ENCODE data around the gene NOC4L.

NOC4L gene

GRCh38 chr12:132172619-132173018 is 28.4 kb downstream of the NOC4L start:
- Histone ChIP-seq H3K27ac (no peak overlapping the region), H3K27me3 (peaks cover 20% of the 10 kb centered on the region; the same call in 1 of the 2 replicates), H3K4me1 (peaks cover 96% of the 10 kb centered on the region), H3K36me3 (no peaks in the 10 kb centered on the region), H4K20me1 (0 out of 2 replicates have a peak, but pooled peaks cover 12% of the 10 kb centered on the region), H3K9me3 (no peaks in the 10 kb centered on the region), H3K4me2 (peak overlapping the region; percentile 94), H3K9ac (peak overlapping the region; percentile 45; the same call in 1 of the 2 replicates), H3K4me3 (no peak overlapping the region; the same call in 1 of the 2 replicates)
- no peak for TF ChIP-seq Cebpa-rat (IDR thresholded peaks at IDR 0.05)

DNA sequence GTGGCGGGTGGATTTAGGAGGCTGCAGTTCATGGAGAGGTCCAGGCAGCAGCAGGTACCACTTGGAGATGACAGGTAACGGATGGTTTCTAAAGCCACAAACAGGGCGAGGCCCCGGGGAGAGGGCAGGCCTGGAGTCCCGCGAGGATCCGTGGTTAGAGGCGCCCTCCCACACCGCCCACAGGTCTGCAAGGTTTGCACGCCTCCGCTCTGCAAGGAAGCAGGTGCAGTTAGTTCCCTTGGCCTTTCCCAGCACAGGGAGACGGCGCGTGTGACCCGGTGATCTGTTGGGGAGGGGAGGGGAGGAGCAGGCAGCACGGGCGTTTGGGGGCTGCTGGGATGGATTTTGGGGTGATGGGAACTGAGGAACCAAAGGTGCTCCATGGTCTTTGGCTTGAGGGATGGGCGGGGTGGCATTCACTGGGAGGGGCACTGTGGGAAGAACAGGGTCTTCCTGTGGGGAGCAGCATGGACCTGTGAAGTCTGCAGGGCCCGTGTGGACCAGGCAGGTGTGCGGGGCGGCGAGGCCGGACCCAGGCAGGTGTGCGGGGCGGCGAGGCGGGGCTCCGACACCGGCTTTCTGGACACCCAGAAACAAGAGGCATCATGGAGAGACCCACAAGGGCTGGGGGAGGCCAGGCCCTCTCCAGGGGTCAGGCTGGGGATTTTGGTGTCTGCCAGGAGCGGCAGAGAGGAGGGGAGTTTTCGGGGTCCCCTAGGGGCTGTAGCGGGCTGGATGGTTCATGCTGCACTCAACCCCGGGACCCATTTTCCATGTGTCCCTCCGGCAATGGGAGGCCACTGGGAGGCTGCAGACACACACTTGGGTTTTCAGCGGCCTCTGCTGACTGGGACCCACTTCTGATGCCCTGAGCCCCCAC is 29.1 kb downstream of the NOC4L start:
- Histone ChIP-seq H3K4me2 (peak overlapping the region; percentile 94), H3K4me1 (peaks cover 96% of the 10 kb centered on the region), H3K9me3 (no peaks in the 10 kb centered on the region), H3K27ac (no peak overlapping the region), H3K27me3 (peaks cover 20% of the 10 kb centered on the region; the same call in 1 of the 2 replicates), H3K9ac (peak overlapping the region; percentile 45; the same call in 1 of the 2 replicates), H3K36me3 (no peaks in the 10 kb centered on the region), H3K4me3 (no peak overlapping the region; the same call in 1 of the 2 replicates), H4K20me1 (0 out of 2 replicates have a peak, but pooled peaks cover 12% of the 10 kb centered on the region)
- no peak for TF ChIP-seq Cebpa-rat (IDR thresholded peaks at IDR 0.05)

DNA sequence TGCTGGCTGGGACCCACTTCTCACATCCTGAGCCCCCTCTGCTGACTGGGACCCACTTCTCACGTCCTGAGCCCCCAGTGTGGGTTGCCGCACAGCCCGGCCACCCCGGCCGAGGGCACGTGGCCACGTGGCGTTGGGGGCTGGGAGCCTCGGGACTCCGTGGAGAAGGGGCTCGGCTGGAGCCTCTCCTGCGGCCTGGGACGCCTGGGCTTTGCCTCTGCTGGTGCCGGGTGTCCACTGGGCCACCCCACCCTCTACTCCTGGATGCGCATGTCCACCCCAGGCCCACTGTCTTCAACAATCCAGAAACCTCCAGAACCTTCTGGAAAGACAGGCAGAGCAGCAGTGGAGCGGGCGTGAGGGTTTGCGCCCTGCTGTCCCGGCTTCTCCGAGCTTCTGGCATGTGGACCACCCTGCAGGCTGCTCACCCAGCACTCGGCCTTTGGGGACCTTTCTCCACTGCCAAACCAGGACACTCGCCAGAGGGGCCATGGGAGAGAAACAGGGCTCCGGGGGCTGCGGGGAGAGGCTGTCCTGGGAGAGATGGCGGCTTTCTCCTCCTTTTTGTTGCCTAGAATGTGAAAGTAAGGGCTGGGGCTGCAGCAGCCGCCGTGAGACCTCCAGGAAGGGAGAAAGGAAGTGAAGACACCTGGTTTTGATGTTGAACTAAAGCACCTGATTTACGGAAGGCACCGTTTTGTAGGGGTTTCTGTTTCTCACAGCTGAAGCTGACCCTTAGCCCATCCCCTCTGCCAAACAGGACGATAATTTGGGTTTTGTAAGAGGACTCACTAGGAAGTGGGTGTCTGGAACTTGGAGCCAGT is 30.0 kb downstream of the NOC4L start:
- Histone ChIP-seq H3K27me3 (peaks cover 20% of the 10 kb centered on the region; the same call in 1 of the 2 replicates), H3K9me3 (no peaks in the 10 kb centered on the region), H4K20me1 (0 out of 2 replicates have a peak, but pooled peaks cover 12% of the 10 kb centered on the region), H3K27ac (no peak overlapping the region), H3K4me1 (peaks cover 100% of the 10 kb centered on the region), H3K36me3 (no peaks in the 10 kb centered on the region), H3K9ac (no peak overlapping the region), H3K4me2 (peak overlapping the region; percentile 94), H3K4me3 (no peak overlapping the region; the same call in 1 of the 2 replicates)
- TF ChIP-seq Cebpa-rat (IDR thresholded peaks at IDR 0.05): no peak

- Histone ChIP-seq H4K20me1 (0 out of 2 replicates have a peak, but pooled peaks cover 12% of the 10 kb centered on the region), H3K4me1 (peaks cover 100% of the 10 kb centered on the region), H3K36me3 (no peaks in the 10 kb centered on the region), H3K9me3 (no peaks in the 10 kb centered on the region), H3K27me3 (peaks cover 20% of the 10 kb centered on the region; the same call in 1 of the 2 replicates), H3K4me3 (no peak overlapping the region), H3K27ac (no peak overlapping the region), H3K9ac (no peak overlapping the region), H3K4me2 (peak overlapping the region; percentile 94)
- TF ChIP-seq Cebpa-rat (IDR thresholded peaks at IDR 0.05): no peak
These were observed 30.7 kb downstream of the NOC4L start for GRCh38 chr12:132174839-132175490.

GRCh38 chr12:132175496-132176384 is 31.5 kb downstream of the NOC4L start:
- Histone ChIP-seq H3K4me2 (peak overlapping the region; percentile 94), H3K27me3 (peaks cover 20% of the 10 kb centered on the region; the same call in 1 of the 2 replicates), H3K4me1 (peaks cover 100% of the 10 kb centered on the region), H3K9ac (no peak overlapping the region), H3K9me3 (no peaks in the 10 kb centered on the region), H3K36me3 (no peaks in the 10 kb centered on the region), H3K4me3 (no peak overlapping the region), H4K20me1 (0 out of 2 replicates have a peak, but pooled peaks cover 12% of the 10 kb centered on the region), H3K27ac (no peak overlapping the region)
- no peak for TF ChIP-seq Cebpa-rat (IDR thresholded peaks at IDR 0.05)

- Histone ChIP-seq H3K36me3 (no peaks in the 10 kb centered on the region), H3K4me3 (no peak overlapping the region), H3K4me2 (peak overlapping the region; percentile 71), H3K27ac (no peak overlapping the region), H3K4me1 (peaks cover 100% of the 10 kb centered on the region), H3K9ac (no peak overlapping the region), H4K20me1 (0 out of 2 replicates have a peak, but pooled peaks cover 10% of the 10 kb centered on the region), H3K27me3 (peaks cover 20% of the 10 kb centered on the region; the same call in 1 of the 2 replicates), H3K9me3 (no peaks in the 10 kb centered on the region)
- TF ChIP-seq Cebpa-rat (IDR thresholded peaks at IDR 0.05): no peak
These were observed 32.2 kb downstream of the NOC4L start for GRCh38 chr12:132176385-132176919.

- peak overlapping the region; percentile 71 for H3K4me2 ChIP-seq
- TF ChIP-seq Cebpa-rat (IDR thresholded peaks at IDR 0.05): no peak
- H3K27me3 ChIP-seq: peaks cover 20% of the 10 kb centered on the region; the same call in 1 of the 2 replicates
These were observed 32.8 kb downstream of the NOC4L start for GRCh38 chr12:132176920-132177551.

GRCh38 chr12:132178316-132178715 is 34.1 kb downstream of the NOC4L start:
- H3K36me3 ChIP-seq: no peaks in the 10 kb centered on the region
- no peaks in the 10 kb centered on the region for H3K9me3 ChIP-seq
- H3K4me2 ChIP-seq: peak overlapping the region; percentile 98
- no peak for TF ChIP-seq Cebpa-rat (IDR thresholded peaks at IDR 0.05)
- H3K27ac ChIP-seq: peak overlapping the region; percentile 68
- peak overlapping the region; percentile 63; the same call in 1 of the 2 replicates for H3K9ac ChIP-seq
- peaks cover 97% of the 10 kb centered on the region for H3K4me1 ChIP-seq
- no peaks in the 10 kb centered on the region for H4K20me1 ChIP-seq
- peaks cover 10% of the 10 kb centered on the region; the same call in 1 of the 2 replicates for H3K27me3 ChIP-seq
- H3K4me3 ChIP-seq: peak overlapping the region; percentile 60

More at GRCh38 chr12:132176920-132177551, 32.8 kb downstream of the NOC4L start:
- Histone ChIP-seq H3K9me3 (no peaks in the 10 kb centered on the region), H4K20me1 (0 out of 2 replicates have a peak, but pooled peaks cover 5% of the 10 kb centered on the region), H3K4me1 (peaks cover 100% of the 10 kb centered on the region), H3K27ac (0 out of 2 replicates have a peak overlapping the region, but pooled peaks have one; percentile 34), H3K9ac (no peak overlapping the region), H3K36me3 (no peaks in the 10 kb centered on the region), H3K4me3 (no peak overlapping the region)
